ENCODE data around the gene ARHGEF11. TPM values are rescaled to one million over a fixed set of nuclear protein-coding genes. Genes with fewer than 3 reads are reported as not detected.

ARHGEF11 gene
- total and polyA plus RNA-seq, 4 donors: 5.8 to 23.7 (median 9.8) TPM

- TF ChIP-seq ZBTB33 (IDR thresholded peaks at IDR 0.05): no peak
- TF ChIP-seq CTCF (IDR thresholded peaks at IDR 0.05; ENCODE audit: low read depth, low read length, missing input control): no peak
- no peak for TF ChIP-seq NR2F2 (IDR thresholded peaks at IDR 0.05)
- TF ChIP-seq HNF4G (IDR thresholded peaks at IDR 0.05): no peak
- TF ChIP-seq YY1 (IDR thresholded peaks at IDR 0.05): no peak
Measured at GRCh38 chr1:156998301-156998700, 47.2 kb downstream of the ARHGEF11 start (continued).

DNA sequence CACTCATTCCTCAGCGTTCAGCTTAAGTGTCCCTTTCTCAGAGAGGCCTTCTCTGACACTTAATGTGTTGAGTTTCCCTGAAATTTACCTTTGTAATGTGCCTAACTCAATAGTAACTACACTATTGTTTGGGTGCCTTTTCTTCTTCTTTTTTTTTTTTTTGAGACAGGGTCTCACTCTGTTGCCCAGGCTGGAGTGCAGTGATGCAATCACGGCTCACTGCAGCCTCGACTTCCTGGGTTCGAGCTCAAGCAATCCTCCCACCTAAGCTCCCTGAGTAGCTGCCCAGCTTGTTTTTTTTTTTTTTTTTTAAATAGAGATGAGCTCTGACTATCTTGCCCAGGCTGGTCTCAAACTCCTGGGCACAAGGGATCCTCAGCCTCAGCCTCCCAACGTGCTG is 50.1 kb downstream of the ARHGEF11 start:
- no peak overlapping the region for H3K4me3 ChIP-seq (ENCODE audit: low read depth in 1 of 3, low read length in 3 of 3)
- no peak overlapping the region for H3K9ac ChIP-seq (ENCODE audit: low read depth in 1 of 2, low read length in 2 of 2)
- DNase-seq (ENCODE audit: low spot score): no peak
- 93% methylated on average over 5 of the region's 5 CpGs for WGBS
- TF ChIP-seq RXRA (IDR thresholded peaks at IDR 0.05) (no peak), EGR1 (IDR thresholded peaks at IDR 0.05; ENCODE audit: low read depth in 2 of 2) (no peak), NR2F2 (IDR thresholded peaks at IDR 0.05) (no peak), TAF1 (conservative IDR thresholded peaks at IDR 0.05) (no peak), RAD21 (IDR thresholded peaks at IDR 0.05) (no peak), HNF4G (IDR thresholded peaks at IDR 0.05) (no peak), SP1 (IDR thresholded peaks at IDR 0.05) (no peak), ZBTB33 (IDR thresholded peaks at IDR 0.05) (no peak), JUND (IDR thresholded peaks at IDR 0.05) (no peak), YY1 (IDR thresholded peaks at IDR 0.05) (no peak)
- TF ChIP-seq, protein P1, sequence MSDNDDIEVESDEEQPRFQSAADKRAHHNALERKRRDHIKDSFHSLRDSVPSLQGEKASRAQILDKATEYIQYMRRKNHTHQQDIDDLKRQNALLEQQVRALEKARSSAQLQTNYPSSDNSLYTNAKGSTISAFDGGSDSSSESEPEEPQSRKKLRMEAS (IDR thresholded peaks at IDR 0.05): no peak
- TF ChIP-seq, protein P2, sequence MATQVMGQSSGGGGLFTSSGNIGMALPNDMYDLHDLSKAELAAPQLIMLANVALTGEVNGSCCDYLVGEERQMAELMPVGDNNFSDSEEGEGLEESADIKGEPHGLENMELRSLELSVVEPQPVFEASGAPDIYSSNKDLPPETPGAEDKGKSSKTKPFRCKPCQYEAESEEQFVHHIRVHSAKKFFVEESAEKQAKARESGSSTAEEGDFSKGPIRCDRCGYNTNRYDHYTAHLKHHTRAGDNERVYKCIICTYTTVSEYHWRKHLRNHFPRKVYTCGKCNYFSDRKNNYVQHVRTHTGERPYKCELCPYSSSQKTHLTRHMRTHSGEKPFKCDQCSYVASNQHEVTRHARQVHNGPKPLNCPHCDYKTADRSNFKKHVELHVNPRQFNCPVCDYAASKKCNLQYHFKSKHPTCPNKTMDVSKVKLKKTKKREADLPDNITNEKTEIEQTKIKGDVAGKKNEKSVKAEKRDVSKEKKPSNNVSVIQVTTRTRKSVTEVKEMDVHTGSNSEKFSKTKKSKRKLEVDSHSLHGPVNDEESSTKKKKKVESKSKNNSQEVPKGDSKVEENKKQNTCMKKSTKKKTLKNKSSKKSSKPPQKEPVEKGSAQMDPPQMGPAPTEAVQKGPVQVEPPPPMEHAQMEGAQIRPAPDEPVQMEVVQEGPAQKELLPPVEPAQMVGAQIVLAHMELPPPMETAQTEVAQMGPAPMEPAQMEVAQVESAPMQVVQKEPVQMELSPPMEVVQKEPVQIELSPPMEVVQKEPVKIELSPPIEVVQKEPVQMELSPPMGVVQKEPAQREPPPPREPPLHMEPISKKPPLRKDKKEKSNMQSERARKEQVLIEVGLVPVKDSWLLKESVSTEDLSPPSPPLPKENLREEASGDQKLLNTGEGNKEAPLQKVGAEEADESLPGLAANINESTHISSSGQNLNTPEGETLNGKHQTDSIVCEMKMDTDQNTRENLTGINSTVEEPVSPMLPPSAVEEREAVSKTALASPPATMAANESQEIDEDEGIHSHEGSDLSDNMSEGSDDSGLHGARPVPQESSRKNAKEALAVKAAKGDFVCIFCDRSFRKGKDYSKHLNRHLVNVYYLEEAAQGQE (IDR thresholded peaks at IDR 0.05): no peak
- TF ChIP-seq, protein P3, sequence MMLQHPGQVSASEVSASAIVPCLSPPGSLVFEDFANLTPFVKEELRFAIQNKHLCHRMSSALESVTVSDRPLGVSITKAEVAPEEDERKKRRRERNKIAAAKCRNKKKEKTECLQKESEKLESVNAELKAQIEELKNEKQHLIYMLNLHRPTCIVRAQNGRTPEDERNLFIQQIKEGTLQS (IDR thresholded peaks at IDR 0.05): no peak
- H3K4me1 ChIP-seq (ENCODE audit: control insufficient read depth in 4 of 4, insufficient read depth in 4 of 4, low read length in 3 of 4): no peaks in the 10 kb centered on the region
- H3K27me3 ChIP-seq (ENCODE audit: control insufficient read depth in 4 of 4, insufficient read depth in 4 of 4, low read length in 3 of 4): no peaks in the 10 kb centered on the region
- no peak overlapping the region for H3K27ac ChIP-seq (ENCODE audit: low read depth in 1 of 2, low read length in 2 of 2)
- H3K9me3 ChIP-seq (ENCODE audit: control insufficient read depth in 4 of 4, low read length in 3 of 4): no peaks in the 10 kb centered on the region
- no peaks in the 10 kb centered on the region for H3K36me3 ChIP-seq (ENCODE audit: control insufficient read depth in 4 of 4, insufficient read depth in 3 of 4, low read depth in 1 of 4, low read length in 3 of 4)
